Glutamatergic neuron (in vitro differentiated cells): ENCODE measurements around the gene GALC. TPM values are rescaled to one million over a fixed set of nuclear protein-coding genes. Genes with fewer than 3 reads are reported as not detected.

ENCODE experiments used
- DNase-seq: peaks from one replicate; pipeline ENCODE4 v3.0.0; 2022
- H3K27ac Mint-ChIP-seq: one replicate; pipeline ENCODE4 v1.8.0; 2020; ENCODE audit warnings: mild to moderate bottlenecking, mixed read lengths, inconsistent platforms; ENCODE audit not compliant: unreplicated experiment
- H3K27me3 Mint-ChIP-seq: one replicate; pipeline ENCODE4 v1.8.0; 2020; ENCODE audit warnings: mild to moderate bottlenecking, moderate library complexity, mixed read lengths, inconsistent platforms; ENCODE audit not compliant: unreplicated experiment
- H3K36me3 Mint-ChIP-seq: one replicate; pipeline ENCODE4 v1.8.0; 2020; ENCODE audit warnings: mild to moderate bottlenecking, mixed read lengths, inconsistent platforms; ENCODE audit not compliant: unreplicated experiment
- H3K4me1 Mint-ChIP-seq: one replicate; pipeline ENCODE4 v1.8.0; 2020; ENCODE audit warnings: mild to moderate bottlenecking, low read depth, mixed read lengths, inconsistent platforms; ENCODE audit not compliant: unreplicated experiment
- H3K4me3 Mint-ChIP-seq: one replicate; pipeline ENCODE4 v1.8.0; 2020; ENCODE audit warnings: mild to moderate bottlenecking, mixed read lengths, inconsistent platforms; ENCODE audit not compliant: unreplicated experiment
- H3K9me3 Mint-ChIP-seq: one replicate; pipeline ENCODE4 v1.8.0; 2020; ENCODE audit warnings: mild to moderate bottlenecking, moderate library complexity, mixed read lengths, inconsistent platforms; ENCODE audit not compliant: unreplicated experiment
- CTCF ChIP-seq: fragments of 200-600 bp; sonication (generic); IDR thresholded peaks from one replicate; pipeline ENCODE4 v1.5.0; 2021; ENCODE audit not compliant: partially characterized antibody, unreplicated experiment
- total RNA-seq: library from RNA; stranded (reverse); fragmentation: NEBNext Ultra II Directional; extraction: Animal tissue kit (Norgen Biotek cat#: 25700); gene quantifications from one replicate; pipeline ENCODE4 v1.2.1, GENCODE V29; 2021; ENCODE audit not compliant: unreplicated experiment

The GALC gene
- total RNA-seq, 1 donor from 2014 or later: 16.1 TPM

- H3K36me3 Mint-ChIP-seq: no peaks in the 10 kb centered on the region
- no peaks in the 10 kb centered on the region for H3K4me1 Mint-ChIP-seq
- H3K27ac Mint-ChIP-seq: no peak overlapping the region
- H3K27me3 Mint-ChIP-seq: peaks cover 3% of the 10 kb centered on the region
- no peak for DNase-seq
- TF ChIP-seq CTCF: no peak
- no peak overlapping the region for H3K4me3 Mint-ChIP-seq
- no peaks in the 10 kb centered on the region for H3K9me3 Mint-ChIP-seq
Measured at GRCh38 chr14:87971010-87971409, 22.0 kb downstream of the GALC start.

- TF ChIP-seq CTCF: no peak
- H3K9me3 Mint-ChIP-seq: no peaks in the 10 kb centered on the region
- no peak for DNase-seq
- H3K27ac Mint-ChIP-seq: no peak overlapping the region
- peaks cover 5% of the 10 kb centered on the region for H3K27me3 Mint-ChIP-seq
- H3K36me3 Mint-ChIP-seq: no peaks in the 10 kb centered on the region
- H3K4me3 Mint-ChIP-seq: no peak overlapping the region
- no peaks in the 10 kb centered on the region for H3K4me1 Mint-ChIP-seq
Measured at GRCh38 chr14:87967496-87967895, 25.5 kb downstream of the GALC start.

GRCh38 chr14:87966816-87967215, 26.2 kb downstream of the GALC start:
- no peak for TF ChIP-seq CTCF
- no peaks in the 10 kb centered on the region for H3K36me3 Mint-ChIP-seq

GRCh38 chr14:87961246-87961645, 31.7 kb downstream of the GALC start:
- Mint-ChIP-seq H3K4me3 (no peak overlapping the region), H3K27me3 (peaks cover 2% of the 10 kb centered on the region), H3K9me3 (no peaks in the 10 kb centered on the region), H3K36me3 (peaks cover 12% of the 10 kb centered on the region), H3K27ac (no peak overlapping the region), H3K4me1 (no peaks in the 10 kb centered on the region)
- DNase-seq: no peak
- TF ChIP-seq CTCF: no peak

More at GRCh38 chr14:87966816-87967215, 26.2 kb downstream of the GALC start:
- Mint-ChIP-seq H3K4me1 (no peaks in the 10 kb centered on the region), H3K4me3 (no peak overlapping the region), H3K27me3 (peaks cover 5% of the 10 kb centered on the region), H3K9me3 (no peaks in the 10 kb centered on the region), H3K27ac (no peak overlapping the region)
- DNase-seq: no peak

- DNase-seq: no peak
- Mint-ChIP-seq H3K27me3 (peaks cover 2% of the 10 kb centered on the region), H3K27ac (no peak overlapping the region), H3K4me1 (peaks cover 3% of the 10 kb centered on the region), H3K36me3 (peaks cover 12% of the 10 kb centered on the region), H3K9me3 (no peaks in the 10 kb centered on the region), H3K4me3 (no peak overlapping the region)
- TF ChIP-seq CTCF: no peak
Measured at GRCh38 chr14:87960013-87960787, 32.8 kb downstream of the GALC start.
